Mesothelial cell of epicardium (in vitro differentiated cells): ENCODE data around the gene PPP2R5D. TPM values are rescaled to one million over a fixed set of nuclear protein-coding genes. Genes with fewer than 3 reads are reported as not detected.

Experiments
- DNase-seq, 2 experiments: peaks; one replicate each; pipeline ENCODE4 v3.0.0; 2021; ENCODE audit warnings: low spot score in 2 of 2; ENCODE audit not compliant: unreplicated experiment in 2 of 2
- H3K27ac Mint-ChIP-seq: 2 replicates; pipeline ENCODE4 v1.8.0; 2021; ENCODE audit warnings: mixed read lengths
- H3K27me3 Mint-ChIP-seq: 2 replicates; pipeline ENCODE4 v1.8.0; 2021; ENCODE audit warnings: low read depth, mixed read lengths
- H3K36me3 Mint-ChIP-seq: 2 replicates; pipeline ENCODE4 v1.8.0; 2021; ENCODE audit warnings: mixed read lengths
- H3K4me1 Mint-ChIP-seq: 2 replicates; pipeline ENCODE4 v1.8.0; 2021; ENCODE audit warnings: mixed read lengths
- H3K4me3 Mint-ChIP-seq: 2 replicates; pipeline ENCODE4 v1.8.0; 2021; ENCODE audit warnings: mild to moderate bottlenecking, moderate library complexity, mixed read lengths
- H3K9me3 Mint-ChIP-seq: 2 replicates; pipeline ENCODE4 v1.8.0; 2021; ENCODE audit warnings: mixed read lengths
- CTCF ChIP-seq: fragments of 200-600 bp; sonication (generic); IDR thresholded peaks from one replicate; pipeline ENCODE4 v1.5.0; 2021; ENCODE audit warnings: antibody characterized with exemption; ENCODE audit not compliant: unreplicated experiment
- total RNA-seq: library from RNA; stranded (reverse); gene quantifications from 3 replicates; pipeline ENCODE4 v1.2.1, GENCODE V29; 2021

PPP2R5D gene
- total RNA-seq, 1 donor from 2014 or later: 46.2 TPM

- Mint-ChIP-seq H3K9me3 (no peaks in the 10 kb centered on the region), H3K27me3 (no peaks in the 10 kb centered on the region), H3K36me3 (peaks cover 21% of the 10 kb centered on the region), H3K4me3 (peak overlapping the region; percentile 98), H3K4me1 (peaks cover 31% of the 10 kb centered on the region), H3K27ac (peak overlapping the region; percentile 98)
- no peak for TF ChIP-seq CTCF
- DNase-seq: no peak
Observed at GRCh38 chr6:43058531-43058930, 74.2 kb downstream of the PPP2R5D start.

GRCh38 chr6:43059168-43060033 lies 75.0 kb downstream of the PPP2R5D start, which contains the start of the genes KLC4 and MRPL2:
Gene KLC4 (plus strand): TSS chr6:43059631. CDS start chr6:43061336, 1,705 bp downstream.
Gene MRPL2 (minus strand): TSS chr6:43059434. CDS start chr6:43059381, 53 bp downstream.
- peak; percentile 94 to 96 for DNase-seq
- Mint-ChIP-seq H3K27ac (peak within 1 kb of the TSS; percentile 98), H3K27me3 (no peaks in the 10 kb centered on the region), H3K4me3 (peak within 1 kb of the TSS; percentile 98), H3K4me1 (peaks cover 28% of the 10 kb centered on the region), H3K36me3 (peaks cover 25% of the 10 kb centered on the region), H3K9me3 (no peaks in the 10 kb centered on the region)
- no peak for TF ChIP-seq CTCF

- Mint-ChIP-seq H3K27me3 (no peaks in the 10 kb centered on the region), H3K4me1 (peaks cover 28% of the 10 kb centered on the region), H3K9me3 (no peaks in the 10 kb centered on the region), H3K36me3 (peaks cover 29% of the 10 kb centered on the region), H3K27ac (peak overlapping the region; percentile 98), H3K4me3 (peak overlapping the region; percentile 98)
- no peak for DNase-seq
- no peak for TF ChIP-seq CTCF
Observed at GRCh38 chr6:43060034-43060754, 75.8 kb downstream of the PPP2R5D start.

GRCh38 chr6:43060755-43061633 lies 76.6 kb downstream of the PPP2R5D start:
- peak overlapping the region; percentile 98 for H3K27ac Mint-ChIP-seq
- H3K36me3 Mint-ChIP-seq: peaks cover 26% of the 10 kb centered on the region
- no peaks in the 10 kb centered on the region for H3K9me3 Mint-ChIP-seq
- no peaks in the 10 kb centered on the region for H3K27me3 Mint-ChIP-seq
- H3K4me1 Mint-ChIP-seq: peaks cover 28% of the 10 kb centered on the region
- DNase-seq: no peak
- H3K4me3 Mint-ChIP-seq: peak overlapping the region; percentile 98
- no peak for TF ChIP-seq CTCF

GRCh38 chr6:43061861-43062260 lies 77.5 kb downstream of the PPP2R5D start:
- no peak for TF ChIP-seq CTCF
- Mint-ChIP-seq H3K4me3 (peak overlapping the region; percentile 98), H3K4me1 (peaks cover 28% of the 10 kb centered on the region), H3K27me3 (no peaks in the 10 kb centered on the region), H3K27ac (peak overlapping the region; percentile 24), H3K9me3 (no peaks in the 10 kb centered on the region), H3K36me3 (peaks cover 29% of the 10 kb centered on the region)
- DNase-seq: no peak
